ENCODE results near the gene EPHB3. TPM values are rescaled to one million over a fixed set of nuclear protein-coding genes. Genes with fewer than 3 reads are reported as not detected.
"Not testable (repeated sequence)": the region's sequence is repeated elsewhere in the genome, so short reads cannot be mapped to it uniquely, and the experiment has no call there.

Gene EPHB3
- polyA plus RNA-seq, 12 donors, result 23.8 to 49.1 (median 35.9) TPM; not detected in 1

DNA sequence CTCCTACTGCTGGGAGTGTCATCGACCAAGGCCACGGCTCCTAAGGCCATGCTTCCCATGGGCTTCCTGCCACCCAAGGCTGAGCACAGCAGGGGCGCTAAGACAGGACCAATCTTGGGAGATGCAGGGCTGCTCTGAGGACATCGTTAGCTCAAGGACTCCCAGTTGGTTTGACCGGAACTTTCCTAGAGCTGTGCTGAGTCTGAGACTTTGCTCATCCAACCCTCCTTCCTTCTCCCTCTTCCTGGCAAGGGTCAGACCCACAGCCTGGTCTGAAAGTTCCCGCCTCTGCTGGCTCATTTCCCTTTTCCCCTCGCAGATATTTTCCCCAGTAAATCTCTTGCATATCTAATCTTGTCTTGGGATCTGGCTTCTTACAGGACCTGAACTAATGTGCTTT lies 57.2 kb downstream of the EPHB3 start:
- no peak for DNase-seq

DNA sequence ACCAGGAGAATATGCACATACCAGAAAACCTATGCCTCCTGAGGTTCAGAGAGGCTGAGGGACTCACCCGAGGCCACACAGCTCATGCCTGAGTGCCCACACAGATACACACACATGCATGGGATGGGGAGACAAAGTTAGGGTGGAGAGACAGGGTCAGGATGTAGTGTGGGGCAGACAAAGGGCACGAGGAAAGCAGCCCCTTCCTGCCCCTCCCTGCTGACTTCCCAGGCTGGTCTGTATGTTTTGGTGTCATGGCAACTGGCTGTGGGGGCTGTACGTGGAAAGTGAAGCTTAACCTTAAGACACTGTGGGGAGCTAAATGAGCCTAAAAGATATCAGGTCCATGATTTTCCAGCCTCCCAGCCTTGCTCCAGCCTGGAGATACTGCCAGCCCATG lies 57.8 kb downstream of the EPHB3 start:
- DNase-seq, result no peak

DNA sequence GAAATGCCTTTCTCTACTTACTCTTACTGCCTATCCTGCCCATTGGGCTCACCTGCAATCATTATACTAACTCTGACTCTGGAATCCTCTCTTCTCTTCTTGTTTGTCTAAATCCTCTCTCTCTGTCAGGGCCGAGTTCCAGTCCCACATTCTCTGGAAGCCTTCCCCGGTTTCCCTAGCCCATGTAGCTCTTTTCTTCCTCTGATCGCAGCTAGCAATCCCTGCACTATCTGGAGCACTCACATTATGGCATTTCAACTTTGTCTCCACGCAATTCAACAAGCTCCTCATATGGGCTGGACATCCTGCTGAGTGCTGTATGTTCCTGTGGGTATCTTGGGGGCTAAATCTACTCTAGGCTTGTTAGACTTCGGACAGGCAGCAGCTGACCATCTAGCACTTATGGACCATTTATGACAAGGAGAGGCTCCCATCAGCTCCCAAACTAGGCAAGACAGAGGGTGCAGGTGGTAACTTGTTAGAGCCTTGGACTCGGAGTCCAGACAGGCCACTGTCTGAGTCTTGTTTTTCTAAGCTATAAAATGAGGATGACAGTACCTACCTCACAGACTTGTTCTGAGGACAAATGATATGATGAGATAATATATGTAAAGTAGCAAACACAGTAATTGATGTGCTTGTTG lies 58.3 kb downstream of the EPHB3 start:
- no peak for DNase-seq

DNA sequence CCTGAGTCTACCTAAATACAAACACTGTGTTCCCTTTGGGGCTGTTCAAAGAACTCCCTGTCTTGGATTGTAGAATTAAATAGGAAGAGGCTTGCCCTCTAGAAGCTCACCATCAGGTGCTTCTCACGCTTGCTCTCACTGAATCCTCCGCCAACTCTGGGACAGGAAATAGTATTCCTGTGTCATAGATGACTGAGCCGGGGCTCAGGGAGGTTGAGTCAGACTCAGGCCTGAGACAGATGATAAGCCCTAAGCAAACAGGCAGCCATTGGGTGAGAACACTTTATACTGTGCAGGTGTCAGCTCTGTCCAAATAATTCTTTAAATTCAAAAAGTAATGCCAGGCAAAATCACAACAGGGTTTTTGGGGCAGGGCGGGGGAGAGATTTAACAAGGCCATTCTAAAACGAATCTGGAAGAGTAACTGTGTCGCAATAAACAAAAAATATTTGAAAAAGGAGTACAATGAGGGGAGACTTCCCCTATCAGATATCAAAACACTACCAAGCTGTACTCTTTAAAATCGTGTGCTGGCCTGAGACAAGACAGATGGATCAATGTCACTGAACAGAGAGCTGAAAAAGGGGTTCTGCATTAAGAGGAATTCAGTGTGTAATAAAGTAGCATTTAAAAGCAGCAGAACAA lies 59.0 kb downstream of the EPHB3 start:
- DNase-seq, result no peak

DNA sequence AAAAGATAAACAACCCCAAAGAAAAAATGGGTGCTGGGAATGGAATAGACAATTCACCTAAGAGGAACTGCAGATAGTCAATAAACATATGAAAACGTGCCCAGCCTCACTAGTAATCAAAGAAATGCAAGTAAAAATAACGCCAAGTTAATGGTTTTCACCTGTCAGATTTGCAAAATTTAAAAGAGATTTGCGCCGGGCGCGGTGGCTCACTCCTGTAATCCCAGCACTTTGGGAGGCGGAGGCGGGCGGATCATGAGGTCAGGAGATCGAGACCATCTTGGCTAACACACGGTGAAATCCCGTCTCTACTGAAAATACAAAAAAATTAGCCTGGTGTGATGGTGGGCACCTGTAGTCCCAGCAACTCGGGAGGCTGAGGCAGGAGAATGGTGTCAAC lies 60.6 kb downstream of the EPHB3 start:
- not testable (repeated sequence) for DNase-seq

DNA sequence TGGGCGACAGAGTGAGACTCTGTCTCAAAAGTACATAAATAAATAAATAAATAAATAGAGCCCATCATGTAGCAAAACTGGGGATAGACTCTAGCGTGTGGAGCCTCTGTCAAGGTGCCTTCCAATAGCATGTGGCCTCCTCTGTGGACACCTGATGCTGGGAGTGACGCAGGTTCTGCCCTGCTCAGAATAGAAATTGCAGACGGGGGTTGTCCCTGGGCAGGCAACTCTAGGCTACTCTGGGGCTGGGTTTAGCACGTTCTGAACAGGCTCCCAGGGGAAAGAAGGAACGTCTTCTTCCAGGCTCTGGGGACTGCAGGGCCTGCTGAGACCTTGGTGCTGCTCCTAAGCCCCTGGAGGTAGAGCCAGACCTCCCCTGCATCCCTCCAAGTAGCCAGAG lies 65.3 kb downstream of the EPHB3 start:
- DNase-seq, result no peak

DNA sequence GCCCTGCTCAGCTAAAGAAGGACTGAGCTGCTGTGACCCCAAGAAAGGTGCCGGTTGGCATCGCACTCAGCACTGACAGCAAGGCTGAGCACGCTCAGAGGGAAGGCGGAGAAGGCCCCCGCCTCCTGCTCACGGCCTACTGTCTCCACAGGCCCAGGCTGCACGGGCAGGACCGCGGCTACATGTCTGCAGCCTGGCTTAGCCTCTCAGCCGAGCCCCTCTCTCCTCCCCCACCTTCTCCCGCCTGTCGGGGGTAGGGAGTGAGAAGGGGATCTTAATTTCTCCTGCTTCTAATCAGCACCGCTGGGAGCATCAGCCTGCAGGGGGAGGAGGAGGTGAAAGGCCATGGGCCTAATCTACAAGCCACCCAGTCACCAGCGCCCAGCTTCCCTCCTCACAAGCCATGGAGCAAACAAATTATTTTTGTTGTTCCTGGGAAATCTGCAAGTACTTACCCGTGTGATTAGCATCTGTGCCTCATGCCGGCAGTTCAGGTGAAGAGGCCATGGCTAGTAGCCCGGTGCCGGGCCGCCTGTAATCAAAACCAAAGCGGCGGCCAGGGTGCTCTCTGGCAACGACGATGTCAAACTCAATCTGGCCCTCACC lies 68.1 kb downstream of the EPHB3 start:
- no peak for DNase-seq

DNA sequence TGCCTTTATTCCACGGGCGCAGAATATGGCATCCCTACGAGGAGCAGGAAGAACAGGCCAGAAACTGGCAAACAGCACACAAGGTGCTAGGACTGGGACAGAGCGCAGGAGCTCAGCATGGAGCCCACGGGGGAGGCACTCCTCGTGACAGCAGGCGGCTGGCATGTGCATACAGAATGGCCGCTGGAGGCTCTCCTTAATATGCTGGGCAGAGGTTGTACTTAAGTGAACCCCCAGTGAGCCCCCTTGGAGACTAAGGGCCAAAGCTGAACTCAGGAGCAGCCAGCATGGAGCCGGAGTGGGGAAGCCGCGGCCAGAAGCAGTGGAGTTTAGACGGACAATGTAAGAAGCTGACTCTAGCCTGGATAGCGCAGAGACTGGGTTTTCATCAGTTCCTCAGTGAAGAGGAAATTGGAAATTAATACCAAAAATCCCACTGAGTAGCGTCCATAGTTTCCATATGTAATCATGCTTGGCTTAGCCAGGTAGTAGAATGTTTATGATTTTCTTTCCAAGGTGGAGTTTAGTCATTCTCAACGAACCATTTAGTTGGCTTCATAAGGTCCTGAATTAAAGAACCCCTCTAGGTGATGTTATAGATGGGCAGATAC lies 69.4 kb downstream of the EPHB3 start:
- DNase-seq, result peak; percentile 82

DNA sequence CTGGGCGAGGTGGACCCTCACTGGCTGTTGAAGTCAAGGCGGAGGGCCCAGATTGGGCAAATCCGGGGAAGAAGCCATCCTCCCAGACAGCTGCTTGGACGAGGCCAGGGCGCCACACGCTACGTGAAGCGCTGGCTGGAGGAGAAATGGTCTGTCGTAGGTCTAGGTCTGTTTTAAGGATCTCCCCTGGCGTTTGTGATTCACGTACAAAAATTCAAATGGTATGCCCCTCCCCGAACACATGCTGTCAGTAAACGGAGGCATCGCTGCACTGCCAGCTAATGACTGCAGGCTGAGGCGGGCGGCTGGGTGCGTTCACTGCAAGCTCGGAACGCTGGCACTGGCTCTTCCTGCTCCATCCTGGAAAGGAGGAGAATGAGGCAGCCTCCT lies 69.9 kb downstream of the EPHB3 start:
- peak; percentile 56 for DNase-seq

Other genes starting within 250 kb of the EPHB3 start
- 100 to 1,000 TPM in 11 of 12 donors, not detected in 1; 140 to 297 (median 177) TPM for gene EIF4G1, start 247.2 kb upstream of the EPHB3 start, polyA plus RNA-seq (ENCODE audit: insufficient read length in 12 of 12)
- gene FAM131A, start 224.2 kb upstream of the EPHB3 start, polyA plus RNA-seq (ENCODE audit: insufficient read length in 12 of 12), result 10 to 100 TPM in 6 of 12 donors, 1 to 10 TPM in 5, not detected in 1; 9.3 to 12.9 (median 10.5) TPM
- 10 to 100 TPM in 1 of 12 donors, 1 to 10 TPM in 10, not detected in 1; 1.9 to 13.6 (median 3.6) TPM for gene CLCN2, start 200.2 kb upstream of the EPHB3 start, polyA plus RNA-seq (ENCODE audit: insufficient read length in 12 of 12)
- 10 to 100 TPM in 11 of 12 donors, not detected in 1; 35.9 to 64.8 (median 44.4) TPM for gene POLR2H, start 200.1 kb upstream of the EPHB3 start, polyA plus RNA-seq (ENCODE audit: insufficient read length in 12 of 12)
- 1 to 10 TPM in 10 of 12 donors, not detected in 2; 1.5 to 2.2 (median 2.0) TPM for gene THPO, start 183.6 kb upstream of the EPHB3 start, polyA plus RNA-seq (ENCODE audit: insufficient read length in 12 of 12)
- gene CHRD, start 181.7 kb upstream of the EPHB3 start, polyA plus RNA-seq (ENCODE audit: insufficient read length in 12 of 12), result 10 to 100 TPM in 11 of 12 donors, not detected in 1; 14.6 to 38.9 (median 18.3) TPM
- gene MAGEF1, start 150.3 kb downstream of the EPHB3 start, polyA plus RNA-seq (ENCODE audit: insufficient read length in 12 of 12), result 10 to 100 TPM in 11 of 12 donors, not detected in 1; 45.2 to 89.6 (median 67.1) TPM